ENCODE data around the gene SRGN. TPM values are rescaled to one million over a fixed set of nuclear protein-coding genes. Genes with fewer than 3 reads are reported as not detected.

Gene SRGN
- total and polyA plus RNA-seq, 10 of the 15 experiments (the other 5 are each of a cell fraction or from before 2014, with no cell fraction given): 382 to 2,414 (median 885) TPM

DNA sequence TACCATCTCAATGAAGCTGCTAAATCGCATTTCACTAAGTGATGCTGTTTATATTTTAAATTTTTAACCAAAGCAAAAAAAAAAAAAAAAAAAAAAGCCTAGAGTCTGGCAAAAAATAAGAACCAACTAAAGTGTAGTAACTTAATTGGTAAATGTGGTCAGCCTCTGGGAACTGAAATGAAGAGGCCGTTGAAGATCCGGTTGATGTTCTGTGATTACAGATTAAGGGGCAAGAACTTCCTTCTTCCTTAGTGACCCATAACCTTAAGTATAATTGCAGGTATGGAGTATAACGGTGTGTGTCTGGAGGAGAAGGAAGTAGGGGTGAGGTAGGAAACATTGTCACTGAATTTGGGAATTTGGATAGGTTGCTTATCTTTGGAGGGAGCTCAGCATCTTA, 7.7 kb upstream of the SRGN start:
- no TSS peak for BruUV-seq (replicated peaks)
- CTCF ChIA-PET: interaction anchor here (1.3 to 1.8 kb wide), 2 partner anchors 15 to 71 kb away, joined by 4 to 7 read pairs; no protein-coding TSS in a partner anchor
- Histone ChIP-seq H3K36me3 (ENCODE audit: control insufficient read depth in 2 of 2, insufficient read depth in 2 of 2, low read length in 1 of 2) (no peaks in the 10 kb centered on the region), H3K79me2 (ENCODE audit: control insufficient read depth, insufficient read depth, low read length) (no peaks in the 10 kb centered on the region), H3K4me1 (ENCODE audit: control insufficient read depth, insufficient read depth, low read length) (peaks cover 1% of the 10 kb centered on the region; the same call in 1 of the 2 replicates), H3K4me2 (ENCODE audit: control insufficient read depth, insufficient read depth) (no peak overlapping the region), H4K20me1 (ENCODE audit: control insufficient read depth, insufficient read depth) (no peaks in the 10 kb centered on the region), H3K4me3 (no peak overlapping the region), H3K27ac (ENCODE audit: control insufficient read depth, insufficient read depth) (no peak overlapping the region), H3K27me3 (replicated peaks in 1 of 2; ENCODE audit: control insufficient read depth in 2 of 2, insufficient read depth in 2 of 2, low read length in 1 of 2) (no peaks in the 10 kb centered on the region), H2AFZ (ENCODE audit: control insufficient read depth, low read depth, low read length) (no peak overlapping the region), H3K9ac (ENCODE audit: control insufficient read depth, insufficient read depth, low read length) (no peak overlapping the region), H3K9me3 (replicated peaks; ENCODE audit: control insufficient read depth, insufficient read depth, low read length) (no peaks in the 10 kb centered on the region)
- in situ Hi-C loops (cut with MboI): no loop called here
- 73% methylated on average over 4 of the region's 4 CpGs for WGBS (ENCODE audit: insufficient coverage, insufficient replicate concordance, low lambda C conversion rate, missing lambda C conversion rate)
- ATAC-seq: no peak
- RAD21 ChIA-PET (ENCODE audit: unreplicated experiment): interaction anchor here (0.6 to 18.9 kb wide), 2 partner anchors 26 to 349 kb away, joined by 3 to 544 read pairs; no protein-coding TSS in a partner anchor
- intact Hi-C loops (cut with micrococcal nuclease; ENCODE audit: unreplicated experiment): no loop called here
- POLR2A ChIA-PET: interaction anchor here (0.6 to 2.5 kb wide), 5 partner anchors 14 to 1122 kb away, joined by 3 to 11 read pairs (median 4); no protein-coding TSS in a partner anchor
- FAIRE-seq: no peak
- TF ChIP-seq FOXK2 (IDR thresholded peaks at IDR 0.05) (no peak), RAD51 (IDR thresholded peaks at IDR 0.05) (no peak), MEF2B (IDR thresholded peaks at IDR 0.05; ENCODE audit: partially characterized antibody, poor library complexity, severe bottlenecking) (no peak), NR2C1 (IDR thresholded peaks at IDR 0.05) (no peak), RFX5 (IDR thresholded peaks at IDR 0.05; ENCODE audit: low read depth, low read length) (no peak), RAD21 (IDR thresholded peaks at IDR 0.05; ENCODE audit: insufficient read depth, low read depth, low read length) (no peak), PML (IDR thresholded peaks at IDR 0.05; ENCODE audit: low read length) (no peak), CHD4 (IDR thresholded peaks at IDR 0.05) (no peak)
- TF ChIP-seq, protein P1, sequence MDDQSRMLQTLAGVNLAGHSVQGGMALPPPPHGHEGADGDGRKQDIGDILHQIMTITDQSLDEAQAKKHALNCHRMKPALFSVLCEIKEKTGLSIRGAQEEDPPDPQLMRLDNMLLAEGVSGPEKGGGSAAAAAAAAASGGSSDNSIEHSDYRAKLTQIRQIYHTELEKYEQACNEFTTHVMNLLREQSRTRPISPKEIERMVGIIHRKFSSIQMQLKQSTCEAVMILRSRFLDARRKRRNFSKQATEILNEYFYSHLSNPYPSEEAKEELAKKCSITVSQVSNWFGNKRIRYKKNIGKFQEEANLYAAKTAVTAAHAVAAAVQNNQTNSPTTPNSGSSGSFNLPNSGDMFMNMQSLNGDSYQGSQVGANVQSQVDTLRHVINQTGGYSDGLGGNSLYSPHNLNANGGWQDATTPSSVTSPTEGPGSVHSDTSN (IDR thresholded peaks at IDR 0.05; ENCODE audit: insufficient replicate concordance, low read depth, low read length): no peak
- TF ChIP-seq, protein P2, sequence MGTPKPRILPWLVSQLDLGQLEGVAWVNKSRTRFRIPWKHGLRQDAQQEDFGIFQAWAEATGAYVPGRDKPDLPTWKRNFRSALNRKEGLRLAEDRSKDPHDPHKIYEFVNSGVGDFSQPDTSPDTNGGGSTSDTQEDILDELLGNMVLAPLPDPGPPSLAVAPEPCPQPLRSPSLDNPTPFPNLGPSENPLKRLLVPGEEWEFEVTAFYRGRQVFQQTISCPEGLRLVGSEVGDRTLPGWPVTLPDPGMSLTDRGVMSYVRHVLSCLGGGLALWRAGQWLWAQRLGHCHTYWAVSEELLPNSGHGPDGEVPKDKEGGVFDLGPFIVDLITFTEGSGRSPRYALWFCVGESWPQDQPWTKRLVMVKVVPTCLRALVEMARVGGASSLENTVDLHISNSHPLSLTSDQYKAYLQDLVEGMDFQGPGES (IDR thresholded peaks at IDR 0.05): no peak
- DNase-seq (ENCODE audit: low read depth, low spot score): no peak
- SMC1A ChIA-PET (ENCODE audit: uncharacterized antibody, unreplicated experiment): interaction anchor here (1.1 to 2.2 kb wide), 4 partner anchors 11 to 75 kb away, joined by 3 to 11 read pairs (median 6); no protein-coding TSS in a partner anchor

Data from GM12878 (cell line).